NCI-H2196 (cell line): ENCODE data around the gene ETHE1.

Source experiments
- DNase-seq: peaks from one replicate; lab custom pipeline; 2025; ENCODE audit not compliant: unreplicated experiment; lab: John Stamatoyannopoulos, UW

ETHE1 gene

GRCh38 chr19:43526884-43527859 lies at the start of gene ETHE1:
Gene ETHE1 (minus strand): TSS chr19:43527201. CDS start chr19:43527177, 24 bp downstream.
- DNase-seq = peak; percentile 57

- DNase-seq = no peak
Measured at GRCh38 chr19:43575955-43576878, 49.2 kb upstream of the ETHE1 start.

GRCh38 chr19:43575156-43575950 lies 48.4 kb upstream of the ETHE1 start, which contains the start of the genes PINLYP and XRCC1:
Gene PINLYP (plus strand): TSS chr19:43575801. CDS start chr19:43577192, 1,391 bp downstream.
Gene XRCC1 (minus strand): TSS chr19:43575527. CDS start chr19:43575458, 69 bp downstream.
- DNase-seq = peak; percentile 99

GRCh38 chr19:43574424-43575155 lies 47.6 kb upstream of the ETHE1 start:
- no peak for DNase-seq

GRCh38 chr19:43572171-43572588 lies 45.2 kb upstream of the ETHE1 start:
- peak; percentile 72 for DNase-seq

GRCh38 chr19:43570174-43570791 lies 43.3 kb upstream of the ETHE1 start:
- peak; percentile 83 for DNase-seq

- no peak for DNase-seq
Measured at GRCh38 chr19:43569657-43570056, 42.7 kb upstream of the ETHE1 start.

GRCh38 chr19:43564800-43565199 lies 37.8 kb upstream of the ETHE1 start:
- no peak for DNase-seq

- DNase-seq = no peak
Measured at GRCh38 chr19:43563816-43564457, 36.9 kb upstream of the ETHE1 start.

GRCh38 chr19:43562698-43563241 lies 35.8 kb upstream of the ETHE1 start:
- DNase-seq = peak; percentile 80

GRCh38 chr19:43562226-43562697 lies 35.3 kb upstream of the ETHE1 start:
- DNase-seq = no peak

- DNase-seq = no peak
Measured at GRCh38 chr19:43561139-43561970, 34.4 kb upstream of the ETHE1 start.

GRCh38 chr19:43560687-43561086 lies 33.7 kb upstream of the ETHE1 start:
- no peak for DNase-seq

GRCh38 chr19:43555185-43555770 lies 28.3 kb upstream of the ETHE1 start:
- peak; percentile 78 for DNase-seq

- no peak for DNase-seq
Measured at GRCh38 chr19:43554317-43554895, 27.4 kb upstream of the ETHE1 start.

- DNase-seq = no peak
Measured at GRCh38 chr19:43553656-43554055, 26.7 kb upstream of the ETHE1 start.

- DNase-seq = no peak
Measured at GRCh38 chr19:43552616-43553015, 25.6 kb upstream of the ETHE1 start.
